Stimulated activated naive B cell treated with anti-CD40 and anti-IgM and Interleukin-4, amounts not matched to agents 10 μg/mL and 1 μg/mL and 100 μg/mL, for 72 hours (primary cell): ENCODE results near the gene FRAT2.

Experiments used
- ATAC-seq, 2 donors: fragments of 150-1000 bp; cut with Tn5 transposase; replicated peaks; 2 replicates each; pipeline ENCODE4 v1.10.0; 2021; ENCODE audit warnings: moderate library complexity in 1 of 2
- DNase-seq: peaks from one replicate; pipeline ENCODE4 v3.0.0; 2021
- H3K27ac Mint-ChIP-seq: one replicate; pipeline ENCODE4 v1.8.0; 2022; ENCODE audit warnings: mild to moderate bottlenecking, mixed read lengths
- H3K27me3 Mint-ChIP-seq, 2 donors: one replicate each; pipeline ENCODE4 v1.8.0; 2022; ENCODE audit warnings: mixed read lengths in 2 of 2
- H3K36me3 Mint-ChIP-seq, 2 donors: one replicate each; pipeline ENCODE4 v1.8.0; 2022; ENCODE audit warnings: mixed read lengths in 2 of 2, mild to moderate bottlenecking in 1 of 2
- H3K4me1 Mint-ChIP-seq, 2 donors: one replicate each; pipeline ENCODE4 v1.8.0; 2022; ENCODE audit warnings: mixed read lengths in 2 of 2, mild to moderate bottlenecking in 1 of 2
- H3K4me3 Mint-ChIP-seq, 2 donors: one replicate each; pipeline ENCODE4 v1.8.0; 2022; ENCODE audit warnings: mild to moderate bottlenecking in 2 of 2, mixed read lengths in 2 of 2, moderate library complexity in 1 of 2
- H3K9me3 Mint-ChIP-seq, 2 donors: one replicate each; pipeline ENCODE4 v1.8.0; 2022; ENCODE audit warnings: mixed read lengths in 2 of 2, mild to moderate bottlenecking in 1 of 2

The FRAT2 gene

GRCh38 chr10:97325754-97326153 is 8.8 kb downstream of the FRAT2 start:
- Mint-ChIP-seq H3K9me3 (no peaks in the 10 kb centered on the region), H3K36me3 (peaks cover 5 to 13% of the 10 kb centered on the region in 2 donors), H3K4me3 (no peak overlapping the region), H3K27me3 (no peaks in the 10 kb centered on the region), H3K4me1 (peaks cover 17 to 46% of the 10 kb centered on the region in 2 donors), H3K27ac (no peak overlapping the region)
- ATAC-seq (no peak), DNase-seq (no peak)

GRCh38 chr10:97323501-97323900 is 11.0 kb downstream of the FRAT2 start:
- ATAC-seq, result no peak
- DNase-seq, result no peak
- Mint-ChIP-seq H3K4me1 (peaks cover 23 to 43% of the 10 kb centered on the region in 2 donors), H3K4me3 (no peak overlapping the region), H3K27me3 (no peaks in the 10 kb centered on the region), H3K36me3 (peaks cover 0 to 4% of the 10 kb centered on the region in 2 donors), H3K27ac (no peak overlapping the region), H3K9me3 (no peaks in the 10 kb centered on the region)

GRCh38 chr10:97321804-97322190 is 12.7 kb downstream of the FRAT2 start:
- no peak overlapping the region for H3K27ac Mint-ChIP-seq

GRCh38 chr10:97321032-97321803 is 13.3 kb downstream of the FRAT2 start:
- ATAC-seq, result no peak
- no peak for DNase-seq
- H3K4me3 Mint-ChIP-seq, result peak overlapping the region; percentile 88 to 91
- H3K36me3 Mint-ChIP-seq, result no peaks in the 10 kb centered on the region
- no peaks in the 10 kb centered on the region for H3K9me3 Mint-ChIP-seq
- no peaks in the 10 kb centered on the region for H3K27me3 Mint-ChIP-seq
- H3K4me1 Mint-ChIP-seq, result peaks cover 22 to 34% of the 10 kb centered on the region in 2 donors
- peak overlapping the region; percentile 92 for H3K27ac Mint-ChIP-seq

More at GRCh38 chr10:97321804-97322190, 12.7 kb downstream of the FRAT2 start:
- Mint-ChIP-seq H3K27me3 (no peaks in the 10 kb centered on the region), H3K4me1 (peaks cover 22 to 38% of the 10 kb centered on the region in 2 donors), H3K36me3 (no peaks in the 10 kb centered on the region), H3K9me3 (no peaks in the 10 kb centered on the region), H3K4me3 (no peak overlapping the region)
- ATAC-seq, result no peak
- no peak for DNase-seq

GRCh38 chr10:97320480-97321031 is 14.0 kb downstream of the FRAT2 start:
- ATAC-seq, result peak; percentile 14

DNA sequence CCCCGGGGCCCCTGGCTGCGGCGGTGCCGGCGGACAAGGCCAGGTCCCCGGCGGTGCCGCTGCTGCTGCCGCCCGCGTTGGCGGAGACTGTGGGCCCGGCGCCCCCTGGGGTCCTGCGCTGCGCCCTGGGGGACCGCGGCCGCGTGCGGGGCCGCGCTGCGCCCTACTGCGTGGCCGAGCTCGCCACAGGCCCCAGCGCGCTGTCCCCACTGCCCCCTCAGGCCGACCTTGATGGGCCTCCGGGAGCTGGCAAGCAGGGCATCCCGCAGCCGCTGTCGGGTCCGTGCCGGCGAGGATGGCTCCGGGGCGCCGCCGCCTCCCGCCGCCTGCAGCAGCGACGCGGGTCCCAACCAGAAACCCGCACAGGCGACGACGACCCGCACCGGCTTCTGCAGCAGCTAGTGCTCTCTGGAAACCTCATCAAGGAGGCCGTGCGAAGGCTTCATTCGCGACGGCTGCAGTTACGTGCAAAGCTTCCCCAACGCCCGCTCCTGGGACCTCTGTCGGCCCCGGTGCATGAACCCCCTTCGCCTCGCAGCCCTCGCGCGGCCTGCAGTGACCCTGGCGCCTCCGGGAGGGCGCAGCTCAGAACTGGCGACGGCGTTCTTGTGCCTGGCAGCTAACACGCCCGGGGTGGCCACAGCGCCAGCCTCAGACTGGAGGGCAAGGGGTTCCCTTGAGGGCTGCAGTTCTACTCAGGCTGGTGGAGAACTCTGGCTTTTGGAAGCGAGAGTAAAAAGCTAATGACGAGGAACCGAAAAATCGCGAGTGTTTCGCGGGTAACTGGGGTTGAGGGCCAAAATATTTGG is 14.7 kb downstream of the FRAT2 start:
- H3K27ac Mint-ChIP-seq, result peak overlapping the region; percentile 92
- H3K27me3 Mint-ChIP-seq, result no peaks in the 10 kb centered on the region
- peak overlapping the region; percentile 88 to 91 for H3K4me3 Mint-ChIP-seq
- ATAC-seq (peak; percentile 64 to 66), DNase-seq (peak; percentile 63)
- H3K36me3 Mint-ChIP-seq, result no peaks in the 10 kb centered on the region
- H3K9me3 Mint-ChIP-seq, result no peaks in the 10 kb centered on the region
- H3K4me1 Mint-ChIP-seq, result peaks cover 19 to 30% of the 10 kb centered on the region in 2 donors

More at GRCh38 chr10:97320480-97321031, 14.0 kb downstream of the FRAT2 start:
- H3K4me3 Mint-ChIP-seq, result peak overlapping the region; percentile 88 to 91
- no peaks in the 10 kb centered on the region for H3K36me3 Mint-ChIP-seq
- H3K27ac Mint-ChIP-seq, result peak overlapping the region; percentile 92
- no peaks in the 10 kb centered on the region for H3K9me3 Mint-ChIP-seq
- no peak for DNase-seq
- no peaks in the 10 kb centered on the region for H3K27me3 Mint-ChIP-seq
- H3K4me1 Mint-ChIP-seq, result peaks cover 19 to 30% of the 10 kb centered on the region in 2 donors

DNA sequence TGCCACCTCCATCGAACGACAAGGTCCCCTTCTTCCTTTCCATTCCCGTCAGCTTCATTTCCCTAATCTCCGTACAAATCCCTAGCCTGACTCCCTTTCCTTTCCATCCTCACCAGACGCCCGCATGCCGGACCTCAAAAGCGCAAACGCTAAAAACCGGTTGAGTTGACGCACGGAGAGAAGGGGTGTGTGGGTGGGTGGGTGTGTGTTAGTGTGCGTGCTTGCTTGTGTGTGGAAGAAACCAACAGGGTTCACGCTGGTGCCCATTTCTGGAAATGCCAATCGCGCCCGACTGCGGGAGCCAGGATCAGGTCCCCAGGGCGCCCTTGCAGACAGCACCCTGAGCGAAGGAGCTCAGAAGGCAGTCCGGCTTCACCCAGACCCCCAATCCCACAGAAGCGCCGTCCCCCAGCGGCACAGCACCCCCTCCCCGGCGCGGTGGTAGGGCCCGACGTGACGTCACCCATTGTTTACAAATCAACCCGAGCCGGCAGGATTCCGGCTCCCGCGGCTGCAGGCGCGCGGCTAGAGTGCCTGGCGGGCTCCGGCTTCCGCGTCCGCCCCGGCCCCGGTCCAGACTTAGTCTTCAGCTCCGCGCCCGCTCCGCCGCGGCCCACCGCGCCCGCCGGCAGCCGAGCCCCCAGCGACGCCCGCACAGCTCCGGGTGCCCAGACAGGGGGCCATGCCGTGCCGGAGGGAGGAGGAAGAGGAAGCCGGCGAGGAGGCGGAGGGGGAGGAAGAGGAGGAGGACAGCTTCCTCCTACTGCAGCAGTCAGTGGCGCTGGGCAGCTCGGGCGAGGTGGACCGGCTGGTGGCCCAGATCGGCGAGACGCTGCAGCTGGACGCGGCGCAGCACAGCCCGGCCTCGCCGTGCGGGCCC is 15.5 kb downstream of the FRAT2 start, which contains the start of gene FRAT1:
Gene FRAT1, plus strand, starts transcription at position 500 of the 880 bp plus-strand sequence. Its CDS starts 183 bp downstream, at position 683.
- Mint-ChIP-seq H3K36me3 (no peaks in the 10 kb centered on the region), H3K27ac (peak within 1 kb of the TSS; percentile 100), H3K9me3 (no peaks in the 10 kb centered on the region), H3K4me1 (peaks cover 19 to 30% of the 10 kb centered on the region in 2 donors), H3K4me3 (peak within 1 kb of the TSS; percentile 88 to 94), H3K27me3 (no peaks in the 10 kb centered on the region)
- ATAC-seq (peak; percentile 71 to 79), DNase-seq (peak; percentile 83)

- ATAC-seq (no peak), DNase-seq (no peak)
- no peak overlapping the region for H3K4me3 Mint-ChIP-seq
- no peaks in the 10 kb centered on the region for H3K9me3 Mint-ChIP-seq
- no peaks in the 10 kb centered on the region for H3K27me3 Mint-ChIP-seq
- no peaks in the 10 kb centered on the region for H3K36me3 Mint-ChIP-seq
- no peak overlapping the region for H3K27ac Mint-ChIP-seq
- peaks cover 4 to 12% of the 10 kb centered on the region in 2 donors for H3K4me1 Mint-ChIP-seq
These were observed 19.9 kb downstream of the FRAT2 start for GRCh38 chr10:97314671-97315070.

DNA sequence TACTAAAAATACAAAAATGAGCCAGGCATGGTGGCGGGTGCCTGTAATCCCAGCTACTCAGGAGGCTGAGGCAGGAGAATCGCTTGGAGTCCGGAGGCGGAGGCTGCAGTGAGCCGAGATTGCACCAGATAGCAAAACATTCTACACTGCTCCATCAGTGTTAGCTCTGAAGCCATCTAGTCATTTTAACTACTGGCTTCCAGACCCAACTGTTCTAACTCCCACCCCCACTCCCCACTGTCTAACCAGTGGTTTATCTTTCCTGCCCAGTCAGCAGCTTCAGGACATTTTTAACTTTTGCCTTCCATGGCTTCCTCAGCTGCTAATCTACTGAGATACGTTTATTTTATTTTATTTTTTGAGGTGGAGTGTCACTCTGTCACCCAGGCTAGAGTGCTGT is 21.6 kb downstream of the FRAT2 start:
- H3K27ac Mint-ChIP-seq, result no peak overlapping the region
- H3K4me3 Mint-ChIP-seq, result no peak overlapping the region
- no peaks in the 10 kb centered on the region for H3K9me3 Mint-ChIP-seq
- ATAC-seq (no peak), DNase-seq (no peak)
- H3K27me3 Mint-ChIP-seq, result no peaks in the 10 kb centered on the region
- no peaks in the 10 kb centered on the region for H3K36me3 Mint-ChIP-seq
- H3K4me1 Mint-ChIP-seq, result peaks cover 0 to 2% of the 10 kb centered on the region in 2 donors

- no peaks in the 10 kb centered on the region for H3K4me1 Mint-ChIP-seq
- no peaks in the 10 kb centered on the region for H3K36me3 Mint-ChIP-seq
- H3K9me3 Mint-ChIP-seq, result no peaks in the 10 kb centered on the region
- ATAC-seq, result no peak
- no peaks in the 10 kb centered on the region for H3K27me3 Mint-ChIP-seq
- no peak overlapping the region for H3K27ac Mint-ChIP-seq
- DNase-seq, result no peak
- H3K4me3 Mint-ChIP-seq, result no peak overlapping the region
These were observed 23.4 kb downstream of the FRAT2 start for GRCh38 chr10:97311111-97311626.

- Mint-ChIP-seq H3K4me3 (no peak overlapping the region), H3K9me3 (no peaks in the 10 kb centered on the region), H3K27me3 (no peaks in the 10 kb centered on the region), H3K27ac (no peak overlapping the region), H3K4me1 (no peaks in the 10 kb centered on the region), H3K36me3 (no peaks in the 10 kb centered on the region)
- DNase-seq (no peak), ATAC-seq (no peak)
These were observed 26.4 kb downstream of the FRAT2 start for GRCh38 chr10:97307866-97308780.

- DNase-seq, result no peak
- H3K27ac Mint-ChIP-seq, result no peak overlapping the region
- H3K36me3 Mint-ChIP-seq, result no peaks in the 10 kb centered on the region
- no peaks in the 10 kb centered on the region for H3K27me3 Mint-ChIP-seq
- no peaks in the 10 kb centered on the region for H3K4me1 Mint-ChIP-seq
- H3K4me3 Mint-ChIP-seq, result no peak overlapping the region
- H3K9me3 Mint-ChIP-seq, result no peaks in the 10 kb centered on the region
- no peak for ATAC-seq
These were observed 27.1 kb downstream of the FRAT2 start for GRCh38 chr10:97307441-97307840.
